HepG2 (cell line): ENCODE results near the gene ARMC2. TPM values are rescaled to one million over a fixed set of nuclear protein-coding genes. Genes with fewer than 3 reads are reported as not detected.

Experiments
- ATF1 ChIP-seq: IDR thresholded peaks from 2 replicates; pipeline ENCODE4 v1.6.1; 2016; ENCODE audit warnings: mild to moderate bottlenecking, control low read depth
- DR1 ChIP-seq: sonication (generic); formaldehyde crosslinking; IDR thresholded peaks from 2 replicates; pipeline ENCODE4 v1.8.0; 2021; ENCODE audit warnings: mild to moderate bottlenecking, missing genetic modification reagents, inconsistent platforms
- KDM5B ChIP-seq: sonication (generic); formaldehyde crosslinking; IDR thresholded peaks from 2 replicates; pipeline ENCODE4 v1.4.0; 2020; ENCODE audit warnings: missing genetic modification reagents, mild to moderate bottlenecking, borderline replicate concordance
- NFATC3 ChIP-seq: sonication (generic); formaldehyde crosslinking; IDR thresholded peaks from 2 replicates; pipeline ENCODE4 v1.5.1; 2020; ENCODE audit warnings: mild to moderate bottlenecking, missing genetic modification reagents
- NFRKB ChIP-seq: fragments of 450-650 bp; IDR thresholded peaks from 2 replicates; pipeline ENCODE4 v1.6.1; 2017
- PLRG1 ChIP-seq: fragments of 450-650 bp; conservative IDR thresholded peaks from 2 replicates; pipeline ENCODE4 v1.6.1; 2016
- POLR2AphosphoS5 ChIP-seq: IDR thresholded peaks from 2 replicates; pipeline ENCODE4 v1.6.1; 2012; ENCODE audit warnings: low read depth, low read length
- SAFB2 ChIP-seq: sonication (generic); formaldehyde crosslinking; IDR thresholded peaks from 2 replicates; pipeline ENCODE4 v1.5.1; 2020; ENCODE audit warnings: missing genetic modification reagents, low read depth, mild to moderate bottlenecking, borderline replicate concordance
- SAP130 ChIP-seq: IDR thresholded peaks from 2 replicates; pipeline ENCODE4 v1.6.1; 2016; ENCODE audit warnings: low read depth
- SP140L ChIP-seq: sonication (generic); formaldehyde crosslinking; IDR thresholded peaks from 2 replicates; pipeline ENCODE4 v1.4.0; 2020; ENCODE audit warnings: missing genetic modification reagents, borderline replicate concordance
- TAF1 ChIP-seq: sonication (generic); formaldehyde crosslinking; IDR thresholded peaks from 2 replicates; pipeline ENCODE4 v1.4.0; 2020; ENCODE audit warnings: missing genetic modification reagents
- ZNF138 ChIP-seq: sonication (generic); formaldehyde crosslinking; IDR thresholded peaks from 2 replicates; pipeline ENCODE4 v1.5.0; 2020; ENCODE audit warnings: mild to moderate bottlenecking, low read depth, missing genetic modification reagents
- ZNF546 ChIP-seq: sonication (generic); formaldehyde crosslinking; conservative IDR thresholded peaks from 2 replicates; pipeline ENCODE4 v1.8.1; 2023; ENCODE audit warnings: mild to moderate bottlenecking, missing genetic modification reagents
- ZNF572 ChIP-seq: sonication (generic); formaldehyde crosslinking; IDR thresholded peaks from 2 replicates; pipeline ENCODE4 v1.5.1; 2020; ENCODE audit warnings: mild to moderate bottlenecking, missing genetic modification reagents
- ZNF629 ChIP-seq: sonication (generic); formaldehyde crosslinking; conservative IDR thresholded peaks from 2 replicates; pipeline ENCODE4 v1.5.0; 2020; ENCODE audit warnings: missing genetic modification reagents
- polyA plus RNA-seq, 8 experiments: library from polyadenylated mRNA; depleted of rRNA in 3 of 8; stranded (reverse) in 7 of 8; unstranded in 1 of 8; fragments of >200 nt; fragmentation: Illumina TruSeq in 4 of 8; extraction: Trizol in 4 of 8; gene quantifications; 2 replicates each; pipeline versions ENCODE4 v1.2.1 to v1.2.3, GENCODE V29; 2011 to 2016; ENCODE audit warnings: low read depth in 4 of 8, missing spikeins in 1 of 8, mixed read lengths in 1 of 8; ENCODE audit not compliant: insufficient read depth in 1 of 8
- total RNA-seq, 5 experiments: library from RNA; depleted of rRNA; stranded (reverse); fragments of >200 nt; fragmentation: Illumina TruSeq; extraction: Trizol; gene quantifications; 2 replicates each; pipeline ENCODE4 v1.2.3, GENCODE V29; 2016; ENCODE audit warnings: low read depth in 1 of 5
- TF ChIP-seq, protein P1 (sequence below): sonication (generic); formaldehyde crosslinking; conservative IDR thresholded peaks from 2 replicates; pipeline ENCODE4 v1.8.0; 2022; ENCODE audit warnings: mild to moderate bottlenecking, moderate library complexity, missing genetic modification reagents
- TF ChIP-seq, protein P2 (sequence below): sonication (generic); formaldehyde crosslinking; IDR thresholded peaks from 2 replicates; pipeline ENCODE4 v1.4.0; 2020; ENCODE audit warnings: missing genetic modification reagents, mild to moderate bottlenecking, borderline replicate concordance
- TF ChIP-seq, protein P3 (sequence below): sonication (generic); formaldehyde crosslinking; IDR thresholded peaks from 2 replicates; pipeline ENCODE4 v1.4.0; 2020; ENCODE audit warnings: missing genetic modification reagents, mild to moderate bottlenecking, borderline replicate concordance
- TF ChIP-seq, protein P4 (sequence below): sonication (generic); formaldehyde crosslinking; IDR thresholded peaks from 2 replicates; pipeline ENCODE4 v1.5.0; 2020; ENCODE audit warnings: mild to moderate bottlenecking, missing genetic modification reagents

The ARMC2 gene
- total and polyA plus RNA-seq, 2 of the 13 experiments (the other 11 are each of a cell fraction or from before 2014, with no cell fraction given) = 1.4 to 3.2 TPM

DNA sequence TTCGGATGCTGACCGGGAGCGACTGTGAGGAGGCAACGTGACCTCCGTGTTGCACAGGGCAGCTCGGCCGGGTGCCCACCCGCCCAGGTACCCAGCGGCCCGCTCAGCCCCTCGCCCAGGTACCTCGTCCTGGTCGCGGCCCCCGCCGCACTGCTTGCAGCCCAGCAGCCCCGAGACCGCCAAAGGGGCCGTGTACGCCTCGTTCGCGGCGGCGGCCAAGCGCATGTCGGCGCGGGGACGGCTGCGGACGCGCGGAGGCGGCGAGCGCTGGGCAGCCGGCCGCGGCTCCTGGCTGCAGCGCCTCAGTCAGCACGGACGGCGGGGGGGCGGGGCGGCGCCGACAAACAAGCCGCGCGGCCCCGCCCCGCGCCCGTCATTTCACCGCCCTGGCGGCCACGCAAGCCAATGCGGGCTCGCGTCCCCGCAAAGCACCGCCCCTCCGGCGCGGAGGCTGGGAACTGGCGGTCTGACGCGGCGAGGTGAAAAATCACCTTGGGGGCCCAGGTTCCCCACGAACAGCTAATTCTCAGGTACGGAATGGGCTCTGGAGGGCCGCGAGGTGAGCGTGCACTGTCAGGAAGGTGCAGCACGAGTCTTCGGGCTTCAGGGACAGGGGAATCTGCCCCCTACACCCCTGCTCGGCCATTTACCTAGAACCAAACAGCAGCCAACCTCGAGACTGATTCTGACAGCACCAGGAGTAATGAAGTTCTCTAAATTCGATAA, 161.2 kb downstream of the ARMC2 start (continued):
- TF ChIP-seq, protein P1, sequence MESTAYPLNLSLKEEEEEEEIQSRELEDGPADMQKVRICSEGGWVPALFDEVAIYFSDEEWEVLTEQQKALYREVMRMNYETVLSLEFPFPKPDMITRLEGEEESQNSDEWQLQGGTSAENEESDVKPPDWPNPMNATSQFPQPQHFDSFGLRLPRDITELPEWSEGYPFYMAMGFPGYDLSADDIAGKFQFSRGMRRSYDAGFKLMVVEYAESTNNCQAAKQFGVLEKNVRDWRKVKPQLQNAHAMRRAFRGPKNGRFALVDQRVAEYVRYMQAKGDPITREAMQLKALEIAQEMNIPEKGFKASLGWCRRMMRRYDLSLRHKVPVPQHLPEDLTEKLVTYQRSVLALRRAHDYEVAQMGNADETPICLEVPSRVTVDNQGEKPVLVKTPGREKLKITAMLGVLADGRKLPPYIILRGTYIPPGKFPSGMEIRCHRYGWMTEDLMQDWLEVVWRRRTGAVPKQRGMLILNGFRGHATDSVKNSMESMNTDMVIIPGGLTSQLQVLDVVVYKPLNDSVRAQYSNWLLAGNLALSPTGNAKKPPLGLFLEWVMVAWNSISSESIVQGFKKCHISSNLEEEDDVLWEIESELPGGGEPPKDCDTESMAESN (CRISPR knock-in tag) = peak; percentile 79; the same call in 1 of the 2 replicates
- TF ChIP-seq ZNF138 (CRISPR knock-in tag) (peak; percentile 32), SAP130 (CRISPR knock-in tag) (peak; percentile 61), NFATC3 (peak; percentile 46; the same call in 1 of the 2 replicates), PLRG1 (no peak), DR1 (CRISPR knock-in tag) (no peak), ZNF629 (CRISPR knock-in tag) (no peak), ZNF572 (CRISPR knock-in tag) (no peak), SAFB2 (CRISPR knock-in tag) (peak; percentile 87), ATF1 (CRISPR knock-in tag) (no peak), KDM5B (peak; percentile 82; the same call in 1 of the 2 replicates), ZNF546 (peak; percentile 58), POLR2AphosphoS5 (peak; percentile 82), NFRKB (no peak), SP140L (no peak), TAF1 (CRISPR knock-in tag) (peak; percentile 79)
- TF ChIP-seq, protein P2, sequence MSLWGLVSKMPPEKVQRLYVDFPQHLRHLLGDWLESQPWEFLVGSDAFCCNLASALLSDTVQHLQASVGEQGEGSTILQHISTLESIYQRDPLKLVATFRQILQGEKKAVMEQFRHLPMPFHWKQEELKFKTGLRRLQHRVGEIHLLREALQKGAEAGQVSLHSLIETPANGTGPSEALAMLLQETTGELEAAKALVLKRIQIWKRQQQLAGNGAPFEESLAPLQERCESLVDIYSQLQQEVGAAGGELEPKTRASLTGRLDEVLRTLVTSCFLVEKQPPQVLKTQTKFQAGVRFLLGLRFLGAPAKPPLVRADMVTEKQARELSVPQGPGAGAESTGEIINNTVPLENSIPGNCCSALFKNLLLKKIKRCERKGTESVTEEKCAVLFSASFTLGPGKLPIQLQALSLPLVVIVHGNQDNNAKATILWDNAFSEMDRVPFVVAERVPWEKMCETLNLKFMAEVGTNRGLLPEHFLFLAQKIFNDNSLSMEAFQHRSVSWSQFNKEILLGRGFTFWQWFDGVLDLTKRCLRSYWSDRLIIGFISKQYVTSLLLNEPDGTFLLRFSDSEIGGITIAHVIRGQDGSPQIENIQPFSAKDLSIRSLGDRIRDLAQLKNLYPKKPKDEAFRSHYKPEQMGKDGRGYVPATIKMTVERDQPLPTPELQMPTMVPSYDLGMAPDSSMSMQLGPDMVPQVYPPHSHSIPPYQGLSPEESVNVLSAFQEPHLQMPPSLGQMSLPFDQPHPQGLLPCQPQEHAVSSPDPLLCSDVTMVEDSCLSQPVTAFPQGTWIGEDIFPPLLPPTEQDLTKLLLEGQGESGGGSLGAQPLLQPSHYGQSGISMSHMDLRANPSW (CRISPR knock-in tag) = no peak
- TF ChIP-seq, protein P3, sequence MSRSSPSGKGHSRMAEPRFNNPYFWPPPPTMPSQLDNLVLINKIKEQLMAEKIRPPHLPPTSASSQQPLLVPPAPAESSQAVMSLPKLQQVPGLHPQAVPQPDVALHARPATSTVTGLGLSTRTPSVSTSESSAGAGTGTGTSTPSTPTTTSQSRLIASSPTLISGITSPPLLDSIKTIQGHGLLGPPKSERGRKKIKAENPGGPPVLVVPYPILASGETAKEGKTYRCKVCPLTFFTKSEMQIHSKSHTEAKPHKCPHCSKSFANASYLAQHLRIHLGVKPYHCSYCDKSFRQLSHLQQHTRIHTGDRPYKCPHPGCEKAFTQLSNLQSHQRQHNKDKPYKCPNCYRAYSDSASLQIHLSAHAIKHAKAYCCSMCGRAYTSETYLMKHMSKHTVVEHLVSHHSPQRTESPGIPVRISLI (CRISPR knock-in tag) = no peak; the same call in 1 of the 2 replicates
- TF ChIP-seq, protein P4, sequence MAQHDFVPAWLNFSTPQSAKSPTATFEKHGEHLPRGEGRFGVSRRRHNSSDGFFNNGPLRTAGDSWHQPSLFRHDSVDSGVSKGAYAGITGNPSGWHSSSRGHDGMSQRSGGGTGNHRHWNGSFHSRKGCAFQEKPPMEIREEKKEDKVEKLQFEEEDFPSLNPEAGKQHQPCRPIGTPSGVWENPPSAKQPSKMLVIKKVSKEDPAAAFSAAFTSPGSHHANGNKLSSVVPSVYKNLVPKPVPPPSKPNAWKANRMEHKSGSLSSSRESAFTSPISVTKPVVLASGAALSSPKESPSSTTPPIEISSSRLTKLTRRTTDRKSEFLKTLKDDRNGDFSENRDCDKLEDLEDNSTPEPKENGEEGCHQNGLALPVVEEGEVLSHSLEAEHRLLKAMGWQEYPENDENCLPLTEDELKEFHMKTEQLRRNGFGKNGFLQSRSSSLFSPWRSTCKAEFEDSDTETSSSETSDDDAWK = no peak
